Vein endothelial cell (primary cell): Measurements from ENCODE around the gene NOLC1. TPM values are rescaled to one million over a fixed set of nuclear protein-coding genes. Genes with fewer than 3 reads are reported as not detected.

Experiments used
- total RNA-seq: library from RNA; depleted of rRNA; stranded (reverse); fragments of >200 nt; gene quantifications from 2 replicates; pipeline ENCODE4 v1.2.3, GENCODE V29; 2012

NOLC1 gene
- 50.6 and 55.4 TPM in 2 replicates for total RNA-seq

GRCh38 chr10:102151774-102152544, at the start of gene NOLC1:
Gene NOLC1, plus strand, starts transcription at chr10:102152389. Its CDS starts 22 bp downstream, at chr10:102152411.

DNA sequence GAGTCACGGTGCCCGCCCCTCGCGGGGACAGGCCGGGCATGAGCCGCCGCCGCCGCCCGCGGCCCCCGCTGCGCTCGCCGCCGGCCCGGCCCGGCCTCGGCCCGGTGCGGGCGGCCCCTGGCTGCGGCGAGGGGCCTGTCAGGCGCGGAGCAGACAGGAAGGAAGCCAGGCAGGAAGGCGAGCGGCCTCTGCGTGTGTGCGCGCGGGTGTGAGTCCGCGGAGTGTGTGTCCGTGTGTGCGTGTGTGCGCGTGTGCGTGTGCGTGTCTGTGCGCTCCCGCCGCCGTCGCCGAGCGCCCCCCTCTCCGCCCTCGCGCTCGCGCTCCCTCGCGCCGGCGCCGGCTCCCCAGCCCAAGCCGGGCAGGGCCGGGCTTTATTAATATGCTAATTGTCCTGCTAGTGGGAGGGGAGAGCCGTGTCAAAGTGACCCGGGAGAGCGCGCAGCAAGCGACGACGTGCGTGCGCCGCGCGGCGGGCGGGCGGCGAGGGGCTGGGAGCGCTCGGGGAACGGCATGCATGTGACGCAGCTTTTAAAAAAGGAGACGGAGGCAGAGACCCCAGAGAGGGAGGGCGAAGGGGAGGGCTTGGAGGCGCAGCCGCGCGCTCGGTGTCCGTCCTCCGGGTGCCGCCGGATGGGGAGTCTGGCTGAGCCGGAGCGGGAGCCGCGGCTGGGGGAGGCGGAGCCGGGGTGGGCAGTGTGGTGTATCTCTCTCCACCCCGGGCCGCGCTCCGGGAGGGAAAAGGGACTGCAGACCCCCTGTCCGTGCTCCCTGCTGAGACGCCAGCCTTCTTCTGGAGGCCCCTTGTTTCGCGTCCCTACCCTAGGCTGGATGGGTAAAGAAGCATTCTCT, 31.8 kb upstream of the NOLC1 start, which contains the start of gene LDB1:
Gene LDB1 (minus strand): TSS at position 227 of the 849 bp plus-strand sequence. CDS start 258 bp downstream, outside the sequence.

DNA sequence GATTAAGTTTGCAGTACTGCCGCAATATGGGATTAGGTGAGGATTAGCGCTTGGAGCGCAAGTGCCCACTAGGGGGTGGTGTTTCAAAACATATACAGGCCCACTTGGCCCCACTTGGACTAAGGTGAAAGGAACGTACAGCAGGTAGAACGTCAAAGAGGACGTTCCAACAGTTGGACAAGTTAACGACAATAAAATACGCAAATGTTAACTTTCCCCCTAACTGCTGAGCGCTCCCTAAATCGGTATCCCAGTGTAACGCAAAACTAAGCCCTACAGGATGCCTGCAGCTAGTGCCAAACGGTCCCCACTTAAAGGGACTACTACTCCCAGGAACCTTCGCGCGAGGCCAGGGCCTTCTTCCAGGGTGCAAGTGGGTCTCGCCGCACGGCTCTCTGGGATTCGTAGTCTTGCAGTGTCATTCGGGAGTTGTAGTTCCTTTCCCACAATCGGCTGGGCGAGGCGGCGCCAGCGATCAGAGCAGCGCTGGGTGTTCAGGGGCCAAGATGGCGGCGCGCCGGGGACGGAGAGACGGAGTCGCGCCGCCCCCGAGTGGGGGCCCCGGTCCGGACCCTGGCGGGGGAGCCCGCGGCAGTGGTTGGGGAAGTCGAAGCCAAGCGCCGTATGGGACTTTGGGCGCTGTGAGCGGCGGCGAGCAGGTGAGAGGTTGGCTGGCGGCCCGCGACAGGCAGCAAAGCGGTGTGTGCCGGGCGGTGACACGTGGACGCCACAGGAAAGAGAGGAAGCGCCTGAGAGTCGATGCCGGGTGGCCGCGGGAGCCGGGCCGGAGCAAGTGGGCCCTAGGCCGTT, 19.4 kb upstream of the NOLC1 start, which contains the start of gene PPRC1:
Gene PPRC1 (plus strand): TSS at position 478 of the 810 bp plus-strand sequence. CDS start 29 bp downstream, at position 507.

Other genes with a start within 250 kb of the NOLC1 start
- gene ARMH3, start 96.2 kb upstream of the NOLC1 start, total RNA-seq: 7.3 and 8.5 TPM in 2 replicates
- gene HPS6, start 87.0 kb upstream of the NOLC1 start, total RNA-seq: 34.4 and 37.6 TPM in 2 replicates
- gene LDB1, start 32.0 kb upstream of the NOLC1 start, total RNA-seq: 72.3 and 99.3 TPM in 2 replicates
- 20.2 and 29.7 TPM in 2 replicates for gene PPRC1, start 19.3 kb upstream of the NOLC1 start, total RNA-seq
- not detected in 2 replicates for gene ELOVL3, start 73.9 kb downstream of the NOLC1 start, total RNA-seq
- gene PITX3, start 89.1 kb downstream of the NOLC1 start, total RNA-seq: not detected in 2 replicates
- 50.9 and 51.3 TPM in 2 replicates for gene GBF1, start 93.1 kb downstream of the NOLC1 start, total RNA-seq
- 27.1 and 28.0 TPM in 2 replicates for gene NFKB2, start 243.3 kb downstream of the NOLC1 start, total RNA-seq